HS-27A (cell line): ENCODE measurements around the gene GUK1.
"Not testable (repeated sequence)": the region's sequence is repeated elsewhere in the genome, so short reads cannot be mapped to it uniquely, and the experiment has no call there.

Source experiments
- DNase-seq: peaks from one replicate; pipeline ENCODE4 v3.0.0-alpha.2; 2012; ENCODE audit warnings: low read depth, missing footprints

The GUK1 gene

GRCh38 chr1:228104526-228105269 lies 35.4 kb upstream of the GUK1 start:
- DNase-seq = no peak

- no peak for DNase-seq
Observed at GRCh38 chr1:228105270-228105995, 34.6 kb upstream of the GUK1 start.

- DNase-seq = no peak
Observed at GRCh38 chr1:228105996-228106799, 33.9 kb upstream of the GUK1 start.

- DNase-seq = no peak
Observed at GRCh38 chr1:228106800-228107054, 33.4 kb upstream of the GUK1 start.

GRCh38 chr1:228107636-228108035 lies 32.4 kb upstream of the GUK1 start:
- DNase-seq = no peak

- DNase-seq = no peak
Observed at GRCh38 chr1:228108055-228108690, 31.9 kb upstream of the GUK1 start.

GRCh38 chr1:228108742-228109072 lies 31.4 kb upstream of the GUK1 start:
- DNase-seq = no peak

- DNase-seq = peak; percentile 72
Observed at GRCh38 chr1:228109073-228109961, 30.8 kb upstream of the GUK1 start, which contains the start of gene MRPL55. TSS of gene MRPL55 (minus strand) at chr1:228109299. CDS start at chr1:228108260, 1,039 bp downstream.

GRCh38 chr1:228109962-228110488 lies 30.1 kb upstream of the GUK1 start:
- DNase-seq = no peak

- DNase-seq = no peak
Observed at GRCh38 chr1:228110556-228110955, 29.5 kb upstream of the GUK1 start.

- DNase-seq = not testable (repeated sequence)
Observed at GRCh38 chr1:228111315-228111714, 28.8 kb upstream of the GUK1 start.

- DNase-seq = no peak
Observed at GRCh38 chr1:228112167-228112566, 27.9 kb upstream of the GUK1 start.

GRCh38 chr1:228112617-228113016 lies 27.5 kb upstream of the GUK1 start:
- no peak for DNase-seq

- DNase-seq = no peak
Observed at GRCh38 chr1:228114827-228115226, 25.3 kb upstream of the GUK1 start.

- DNase-seq = no peak
Observed at GRCh38 chr1:228117335-228117734, 22.7 kb upstream of the GUK1 start.

- no peak for DNase-seq
Observed at GRCh38 chr1:228118040-228118439, 22.0 kb upstream of the GUK1 start.

GRCh38 chr1:228120351-228120750 lies 19.7 kb upstream of the GUK1 start:
- no peak for DNase-seq

GRCh38 chr1:228120857-228121489 lies 19.1 kb upstream of the GUK1 start:
- no peak for DNase-seq

- DNase-seq = no peak
Observed at GRCh38 chr1:228122921-228123441, 17.1 kb upstream of the GUK1 start.

- no peak for DNase-seq
Observed at GRCh38 chr1:228123505-228123904, 16.6 kb upstream of the GUK1 start.

GRCh38 chr1:228125185-228125584 lies 14.9 kb upstream of the GUK1 start:
- no peak for DNase-seq
